Measurements from ENCODE around the gene SMURF1. TPM values are rescaled to one million over a fixed set of nuclear protein-coding genes. Genes with fewer than 3 reads are reported as not detected.

The SMURF1 gene
- total and polyA plus RNA-seq, 2 of the 8 experiments (the other 6 are each of a cell fraction or from before 2014, with no cell fraction given) = 9.6 to 24.5 TPM

GRCh38 chr7:99143521-99143852, 421 bp downstream of the SMURF1 start:
- WGBS, 2 experiments (ENCODE audit: extremely low coverage in 1 of 2, insufficient coverage in 1 of 2, insufficient read length in 1 of 2, insufficient replicate concordance in 2 of 2, low coverage in 1 of 2, low lambda C conversion rate in 2 of 2, missing lambda C conversion rate in 1 of 2) = no CpG with 5 or more reads among the region's 46 CpGs
- POLR2A ChIA-PET (ENCODE audit: partially characterized antibody) = interaction anchor here (1.0 to 2.2 kb wide), 2 partner anchors 53 to 151 kb away, joined by 4 to 9 read pairs; no protein-coding TSS in a partner anchor
- Histone ChIP-seq H3K27ac (ENCODE audit: low read depth, low read length) (peak overlapping the region; percentile 65; the same call in 1 of the 2 replicates), H3K79me1 (ENCODE audit: low read depth, low read length) (peaks cover 3% of the 10 kb centered on the region; the same call in 1 of the 2 replicates), H3K36me3 (ENCODE audit: control insufficient read depth in 2 of 4, insufficient read depth in 4 of 4, low read length in 3 of 4) (no peaks in the 10 kb centered on the region), H3K4me2 (ENCODE audit: insufficient read depth in 1 of 2, low read depth in 2 of 2, low read length in 2 of 2) (peak overlapping the region in 1 of 2 experiments; percentile 54; a peak in 3 of 4 replicates), H3K9ac (replicated peaks in 1 of 4; ENCODE audit: extremely low read depth in 1 of 4, low read depth in 3 of 4, low read length in 3 of 4) (peak overlapping the region in 3 of 4 experiments; percentile 58 to 97 (median 73); a peak in 5 of 7 replicates), H4K5ac (ENCODE audit: insufficient read length, low read depth, low read length) (no peak overlapping the region), H3K9me3 (ENCODE audit: insufficient read depth in 2 of 2, low read depth in 1 of 2, low read length in 1 of 2) (no peaks in the 10 kb centered on the region), H3K14ac (ENCODE audit: insufficient read length) (no peak overlapping the region), H3K4me3 (ENCODE audit: extremely low read depth in 1 of 4, insufficient read depth in 2 of 4, low read depth in 3 of 4, low read length in 4 of 4) (peak overlapping the region; percentile 38 to 85 (median 55); a peak in 7 of 8 replicates), H2AFZ (ENCODE audit: low read length) (no peak overlapping the region), H4K20me1 (replicated peaks in 1 of 2; ENCODE audit: control insufficient read depth in 1 of 2, insufficient read depth in 2 of 2, low read length in 2 of 2) (peaks cover 0 to 2% of the 10 kb centered on the region in 2 experiments), H3K27me3 (replicated peaks in 1 of 4; ENCODE audit: control insufficient read depth in 3 of 4, extremely low read depth in 1 of 4, insufficient read depth in 3 of 4, low read length in 3 of 4) (no peaks in the 10 kb centered on the region), H2BK120ac (replicated peaks; ENCODE audit: low read depth, low read length) (no peak overlapping the region), H4K8ac (ENCODE audit: extremely low read depth, insufficient read depth, low read length) (no peak overlapping the region), H3K23me2 (ENCODE audit: low read depth, low read length) (peaks cover 8% of the 10 kb centered on the region; the same call in 1 of the 2 replicates), H2AK5ac (ENCODE audit: low read depth, low read length) (no peak overlapping the region), H3K23ac (ENCODE audit: insufficient read length) (no peak overlapping the region), H2BK20ac (ENCODE audit: low read length) (no peak overlapping the region), H2BK5ac (ENCODE audit: low read depth, low read length) (no peak overlapping the region), H3K56ac (replicated peaks; ENCODE audit: insufficient read length, low read depth, low read length) (no peak overlapping the region), H3K4ac (replicated peaks; ENCODE audit: insufficient read length, low read depth, low read length) (no peak overlapping the region), H2BK12ac (ENCODE audit: low read depth, low read length) (no peak overlapping the region), H3K79me2 (ENCODE audit: control insufficient read depth in 1 of 2, insufficient read depth in 2 of 2, low read length in 2 of 2) (peaks cover 3 to 38% of the 10 kb centered on the region in 2 experiments; a peak in 3 of 4 replicates), H2BK15ac (ENCODE audit: low read length) (no peak overlapping the region), H3K18ac (ENCODE audit: extremely low read depth, low read length) (no peak overlapping the region), H4K91ac (replicated peaks; ENCODE audit: insufficient read length, low read length) (no peak overlapping the region), H3K4me1 (replicated peaks in 1 of 4; ENCODE audit: control insufficient read depth in 3 of 4, insufficient read depth in 4 of 4, low read length in 3 of 4) (peaks cover 0 to 7% (median 2%) of the 10 kb centered on the region in 4 experiments; a peak in 4 of 7 replicates)
- TF ChIP-seq MAX (IDR thresholded peaks at IDR 0.05) (0 out of 2 replicates have a peak, but pooled peaks have one; percentile 34), POLR2AphosphoS5 (IDR thresholded peaks at IDR 0.05; ENCODE audit: low read depth, low read length) (peak; percentile 72; the same call in 1 of the 2 replicates), RBBP5 (IDR thresholded peaks at IDR 0.05; ENCODE audit: borderline replicate concordance, low read depth, low read length) (no peak), POLR2A (IDR thresholded peaks at IDR 0.05; ENCODE audit: control extremely low read depth in 1 of 2, low read depth in 2 of 2, low read length in 2 of 2) (peak in 1 of 2 experiments; percentile 72; a peak in 1 of 3 replicates)
- DNase-seq (ENCODE audit: low read depth in 1 of 2, low spot score in 2 of 2) (no peak), FAIRE-seq (no peak)
- CTCF ChIA-PET (ENCODE audit: partially characterized antibody) = no interaction called here

Data from H1 (cell line).